Thyroid gland (tissue), 4 donors: ENCODE results near the gene WFDC12.

Source experiments
- POLR2A ChIP-seq, 2 donors: fragments of 450-650 bp; IDR thresholded peaks; one replicate each; pipeline ENCODE4 v1.6.1; 2017; ENCODE audit warnings: antibody characterized with exemption in 2 of 2, mild to moderate bottlenecking in 2 of 2, moderate library complexity in 1 of 2
- TF ChIP-seq, protein P1 (sequence below), 6 experiments: fragments of 200-600 bp in 3 of 6; fragments of 450-650 bp in 3 of 6; sonication (generic) in 3 of 6; IDR thresholded peaks; one replicate each; pipeline ENCODE4 v1.5.1; 2016 to 2019; ENCODE audit warnings: antibody characterized with exemption in 6 of 6, mild to moderate bottlenecking in 2 of 6, inconsistent platforms in 1 of 6, moderate library complexity in 1 of 6

DNA sequence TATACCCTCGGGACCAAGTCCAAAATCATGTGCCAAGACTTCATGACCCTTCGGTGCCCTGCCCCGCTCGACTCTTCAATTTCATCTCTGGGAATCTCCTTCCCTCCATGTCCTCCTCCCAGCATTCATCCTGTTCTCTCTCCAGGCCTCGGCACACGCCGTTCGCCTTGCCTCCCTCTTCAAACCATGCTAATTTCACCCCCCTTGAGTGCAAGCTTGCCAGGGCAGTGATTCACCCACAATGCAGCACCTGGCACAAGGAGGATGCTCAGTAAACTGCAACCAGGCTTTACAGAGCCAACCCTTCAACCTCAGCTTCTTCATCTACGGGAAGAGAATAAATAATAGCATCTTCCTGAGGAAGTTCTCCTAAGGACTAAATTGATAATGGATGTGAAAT is 27.5 kb downstream of the WFDC12 start:
- no peak for TF ChIP-seq POLR2A (IDR thresholded peaks at IDR 0.05)
- TF ChIP-seq, protein P1, sequence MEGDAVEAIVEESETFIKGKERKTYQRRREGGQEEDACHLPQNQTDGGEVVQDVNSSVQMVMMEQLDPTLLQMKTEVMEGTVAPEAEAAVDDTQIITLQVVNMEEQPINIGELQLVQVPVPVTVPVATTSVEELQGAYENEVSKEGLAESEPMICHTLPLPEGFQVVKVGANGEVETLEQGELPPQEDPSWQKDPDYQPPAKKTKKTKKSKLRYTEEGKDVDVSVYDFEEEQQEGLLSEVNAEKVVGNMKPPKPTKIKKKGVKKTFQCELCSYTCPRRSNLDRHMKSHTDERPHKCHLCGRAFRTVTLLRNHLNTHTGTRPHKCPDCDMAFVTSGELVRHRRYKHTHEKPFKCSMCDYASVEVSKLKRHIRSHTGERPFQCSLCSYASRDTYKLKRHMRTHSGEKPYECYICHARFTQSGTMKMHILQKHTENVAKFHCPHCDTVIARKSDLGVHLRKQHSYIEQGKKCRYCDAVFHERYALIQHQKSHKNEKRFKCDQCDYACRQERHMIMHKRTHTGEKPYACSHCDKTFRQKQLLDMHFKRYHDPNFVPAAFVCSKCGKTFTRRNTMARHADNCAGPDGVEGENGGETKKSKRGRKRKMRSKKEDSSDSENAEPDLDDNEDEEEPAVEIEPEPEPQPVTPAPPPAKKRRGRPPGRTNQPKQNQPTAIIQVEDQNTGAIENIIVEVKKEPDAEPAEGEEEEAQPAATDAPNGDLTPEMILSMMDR (IDR thresholded peaks at IDR 0.05): no peak
